ENCODE data around the gene SYT5.

DNA sequence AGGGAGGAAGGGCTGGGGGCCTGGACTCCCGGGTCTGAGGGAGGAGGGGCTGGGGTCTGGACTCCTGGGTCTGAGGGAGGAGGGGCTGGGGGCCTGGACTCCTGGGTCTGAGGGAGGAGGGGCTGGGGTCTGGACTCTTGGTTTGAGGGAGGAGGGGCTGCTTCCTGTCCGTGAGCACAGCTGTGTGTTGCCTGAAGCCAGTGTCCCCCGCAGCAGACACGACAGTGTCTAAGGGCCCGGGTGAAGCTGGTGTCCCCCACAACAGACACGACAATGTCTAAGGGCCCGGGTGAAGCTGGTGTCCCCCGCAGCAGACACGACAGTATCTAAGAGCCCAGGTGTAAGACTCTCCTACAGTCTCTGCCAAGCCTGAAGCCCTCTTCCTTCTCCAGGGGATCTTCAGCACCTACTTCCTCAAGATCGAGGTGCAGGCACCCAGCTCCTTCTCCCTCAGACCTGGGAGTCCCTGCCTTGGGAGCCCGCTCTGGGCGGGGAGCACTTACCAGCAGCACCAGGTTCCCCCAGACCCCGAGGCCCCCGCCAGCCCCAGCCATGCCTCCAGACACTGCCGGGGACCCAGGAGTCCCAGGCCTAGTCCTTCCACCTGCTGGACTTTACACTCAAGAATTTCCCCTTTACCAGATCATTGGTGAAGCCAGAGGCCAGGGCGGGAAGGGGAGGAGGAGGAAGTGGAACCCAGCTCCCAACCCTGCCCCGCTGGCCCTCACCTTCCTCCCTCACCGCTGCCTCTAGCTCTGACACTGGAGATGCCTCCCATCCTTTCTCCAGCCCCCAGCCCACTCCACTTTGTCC, 29.0 kb upstream of the SYT5 start, which contains the start of gene PTPRH:
- TF ChIP-seq, protein P1, sequence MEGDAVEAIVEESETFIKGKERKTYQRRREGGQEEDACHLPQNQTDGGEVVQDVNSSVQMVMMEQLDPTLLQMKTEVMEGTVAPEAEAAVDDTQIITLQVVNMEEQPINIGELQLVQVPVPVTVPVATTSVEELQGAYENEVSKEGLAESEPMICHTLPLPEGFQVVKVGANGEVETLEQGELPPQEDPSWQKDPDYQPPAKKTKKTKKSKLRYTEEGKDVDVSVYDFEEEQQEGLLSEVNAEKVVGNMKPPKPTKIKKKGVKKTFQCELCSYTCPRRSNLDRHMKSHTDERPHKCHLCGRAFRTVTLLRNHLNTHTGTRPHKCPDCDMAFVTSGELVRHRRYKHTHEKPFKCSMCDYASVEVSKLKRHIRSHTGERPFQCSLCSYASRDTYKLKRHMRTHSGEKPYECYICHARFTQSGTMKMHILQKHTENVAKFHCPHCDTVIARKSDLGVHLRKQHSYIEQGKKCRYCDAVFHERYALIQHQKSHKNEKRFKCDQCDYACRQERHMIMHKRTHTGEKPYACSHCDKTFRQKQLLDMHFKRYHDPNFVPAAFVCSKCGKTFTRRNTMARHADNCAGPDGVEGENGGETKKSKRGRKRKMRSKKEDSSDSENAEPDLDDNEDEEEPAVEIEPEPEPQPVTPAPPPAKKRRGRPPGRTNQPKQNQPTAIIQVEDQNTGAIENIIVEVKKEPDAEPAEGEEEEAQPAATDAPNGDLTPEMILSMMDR (conservative IDR thresholded peaks at IDR 0.05 in 1 of 2, IDR thresholded peaks at IDR 0.05 in 1 of 2; ENCODE audit: extremely low read depth in 1 of 2, insufficient read depth in 1 of 2, low read depth in 1 of 2, low read length in 2 of 2): no peak
- TF ChIP-seq EZH2 (IDR thresholded peaks at IDR 0.05; ENCODE audit: borderline replicate concordance, low read length): no peak

Data from mammary epithelial cell (primary cell).